Activated T-cell treated with anti-CD3 and anti-CD28 coated beads, Interleukin-2, amount 50 U/mL, for 24 hours (primary cell): Measurements from ENCODE around the gene EPHA6.

Experiments
- DNase-seq: peaks from one replicate; pipeline ENCODE4 v3.0.0-alpha.2; 2020
- H3K27ac Mint-ChIP-seq: 2 replicates; pipeline ENCODE4 v1.8.0; 2020; ENCODE audit warnings: mild to moderate bottlenecking, mixed read lengths
- H3K27me3 Mint-ChIP-seq: 2 replicates; pipeline ENCODE4 v1.8.0; 2020; ENCODE audit warnings: mixed read lengths
- H3K36me3 Mint-ChIP-seq: 2 replicates; pipeline ENCODE4 v1.8.0; 2020; ENCODE audit warnings: low read depth, mixed read lengths
- H3K4me1 Mint-ChIP-seq: 2 replicates; pipeline ENCODE4 v1.8.0; 2020; ENCODE audit warnings: low read depth, mixed read lengths
- H3K4me3 Mint-ChIP-seq: 2 replicates; pipeline ENCODE4 v1.8.0; 2020; ENCODE audit warnings: mild to moderate bottlenecking, moderate library complexity, mixed read lengths
- H3K9me3 Mint-ChIP-seq: 2 replicates; pipeline ENCODE4 v1.8.0; 2020; ENCODE audit warnings: mixed read lengths

The EPHA6 gene

GRCh38 chr3:97278506-97278905 is 464.1 kb downstream of the EPHA6 start:
- Mint-ChIP-seq H3K36me3 (no peaks in the 10 kb centered on the region), H3K4me1 (no peaks in the 10 kb centered on the region), H3K4me3 (no peak overlapping the region), H3K9me3 (no peaks in the 10 kb centered on the region), H3K27me3 (no peaks in the 10 kb centered on the region), H3K27ac (no peak overlapping the region)
- DNase-seq, result no peak

GRCh38 chr3:97291901-97292300 is 477.5 kb downstream of the EPHA6 start:
- DNase-seq, result no peak
- Mint-ChIP-seq H3K4me3 (no peak overlapping the region), H3K9me3 (peaks cover 12% of the 10 kb centered on the region), H3K4me1 (no peaks in the 10 kb centered on the region), H3K36me3 (no peaks in the 10 kb centered on the region), H3K27ac (no peak overlapping the region), H3K27me3 (no peaks in the 10 kb centered on the region)

GRCh38 chr3:97293596-97294131 is 479.3 kb downstream of the EPHA6 start:
- H3K4me3 Mint-ChIP-seq, result no peak overlapping the region
- H3K27ac Mint-ChIP-seq, result no peak overlapping the region
- H3K36me3 Mint-ChIP-seq, result no peaks in the 10 kb centered on the region
- DNase-seq, result no peak
- peaks cover 12% of the 10 kb centered on the region for H3K9me3 Mint-ChIP-seq
- no peaks in the 10 kb centered on the region for H3K27me3 Mint-ChIP-seq
- H3K4me1 Mint-ChIP-seq, result no peaks in the 10 kb centered on the region

GRCh38 chr3:97297032-97297431 is 482.6 kb downstream of the EPHA6 start:
- Mint-ChIP-seq H3K9me3 (peaks cover 9% of the 10 kb centered on the region), H3K27me3 (no peaks in the 10 kb centered on the region), H3K4me1 (no peaks in the 10 kb centered on the region), H3K4me3 (no peak overlapping the region), H3K27ac (no peak overlapping the region), H3K36me3 (no peaks in the 10 kb centered on the region)
- DNase-seq, result no peak

GRCh38 chr3:97301114-97301513 is 486.7 kb downstream of the EPHA6 start:
- no peaks in the 10 kb centered on the region for H3K27me3 Mint-ChIP-seq
- H3K27ac Mint-ChIP-seq, result no peak overlapping the region
- H3K9me3 Mint-ChIP-seq, result peaks cover 10% of the 10 kb centered on the region
- no peak for DNase-seq
- H3K4me3 Mint-ChIP-seq, result no peak overlapping the region
- H3K36me3 Mint-ChIP-seq, result no peaks in the 10 kb centered on the region
- H3K4me1 Mint-ChIP-seq, result no peaks in the 10 kb centered on the region

- Mint-ChIP-seq H3K9me3 (peaks cover 10% of the 10 kb centered on the region), H3K36me3 (no peaks in the 10 kb centered on the region), H3K4me3 (no peak overlapping the region), H3K27ac (no peak overlapping the region), H3K4me1 (no peaks in the 10 kb centered on the region), H3K27me3 (no peaks in the 10 kb centered on the region)
- no peak for DNase-seq
Observed at GRCh38 chr3:97306226-97306625, 491.8 kb downstream of the EPHA6 start.

GRCh38 chr3:97338375-97338774 is 524.0 kb downstream of the EPHA6 start:
- no peak overlapping the region for H3K27ac Mint-ChIP-seq
- DNase-seq, result no peak
- no peaks in the 10 kb centered on the region for H3K4me1 Mint-ChIP-seq
- no peaks in the 10 kb centered on the region for H3K27me3 Mint-ChIP-seq
- no peaks in the 10 kb centered on the region for H3K9me3 Mint-ChIP-seq
- no peaks in the 10 kb centered on the region for H3K36me3 Mint-ChIP-seq
- H3K4me3 Mint-ChIP-seq, result no peak overlapping the region

- H3K4me3 Mint-ChIP-seq, result no peak overlapping the region
- H3K27ac Mint-ChIP-seq, result no peak overlapping the region
- no peaks in the 10 kb centered on the region for H3K9me3 Mint-ChIP-seq
- no peak for DNase-seq
- no peaks in the 10 kb centered on the region for H3K36me3 Mint-ChIP-seq
- H3K27me3 Mint-ChIP-seq, result no peaks in the 10 kb centered on the region
- H3K4me1 Mint-ChIP-seq, result no peaks in the 10 kb centered on the region
Observed at GRCh38 chr3:97340940-97341339, 526.5 kb downstream of the EPHA6 start.

- Mint-ChIP-seq H3K4me1 (no peaks in the 10 kb centered on the region), H3K27ac (no peak overlapping the region)
Observed at GRCh38 chr3:97347780-97348179, 533.4 kb downstream of the EPHA6 start.

GRCh38 chr3:97350971-97351370 is 536.6 kb downstream of the EPHA6 start:
- Mint-ChIP-seq H3K36me3 (no peaks in the 10 kb centered on the region), H3K4me1 (no peaks in the 10 kb centered on the region), H3K27me3 (no peaks in the 10 kb centered on the region), H3K27ac (no peak overlapping the region), H3K4me3 (no peak overlapping the region), H3K9me3 (peaks cover 6% of the 10 kb centered on the region)
- no peak for DNase-seq

More at GRCh38 chr3:97347780-97348179, 533.4 kb downstream of the EPHA6 start:
- Mint-ChIP-seq H3K9me3 (no peaks in the 10 kb centered on the region), H3K4me3 (no peak overlapping the region), H3K27me3 (no peaks in the 10 kb centered on the region), H3K36me3 (no peaks in the 10 kb centered on the region)
- no peak for DNase-seq

GRCh38 chr3:97353176-97353575 is 538.8 kb downstream of the EPHA6 start:
- Mint-ChIP-seq H3K9me3 (peaks cover 6% of the 10 kb centered on the region), H3K27me3 (no peaks in the 10 kb centered on the region), H3K4me1 (no peaks in the 10 kb centered on the region), H3K4me3 (no peak overlapping the region), H3K27ac (no peak overlapping the region), H3K36me3 (no peaks in the 10 kb centered on the region)
- no peak for DNase-seq

- DNase-seq, result no peak
- Mint-ChIP-seq H3K4me3 (no peak overlapping the region), H3K27ac (no peak overlapping the region), H3K36me3 (no peaks in the 10 kb centered on the region), H3K27me3 (no peaks in the 10 kb centered on the region), H3K9me3 (no peaks in the 10 kb centered on the region), H3K4me1 (no peaks in the 10 kb centered on the region)
Observed at GRCh38 chr3:97359977-97360376, 545.6 kb downstream of the EPHA6 start.

- H3K4me1 Mint-ChIP-seq, result no peaks in the 10 kb centered on the region
- H3K36me3 Mint-ChIP-seq, result no peaks in the 10 kb centered on the region
- H3K4me3 Mint-ChIP-seq, result no peak overlapping the region
- no peaks in the 10 kb centered on the region for H3K9me3 Mint-ChIP-seq
- no peak overlapping the region for H3K27ac Mint-ChIP-seq
- no peaks in the 10 kb centered on the region for H3K27me3 Mint-ChIP-seq
- no peak for DNase-seq
Observed at GRCh38 chr3:97360804-97361203, 546.4 kb downstream of the EPHA6 start.

GRCh38 chr3:97384583-97384982 is 570.2 kb downstream of the EPHA6 start:
- no peaks in the 10 kb centered on the region for H3K4me1 Mint-ChIP-seq
- DNase-seq, result no peak
- peaks cover 16% of the 10 kb centered on the region for H3K9me3 Mint-ChIP-seq
- H3K27me3 Mint-ChIP-seq, result no peaks in the 10 kb centered on the region
- H3K4me3 Mint-ChIP-seq, result no peak overlapping the region
- H3K27ac Mint-ChIP-seq, result no peak overlapping the region
- no peaks in the 10 kb centered on the region for H3K36me3 Mint-ChIP-seq

GRCh38 chr3:97388774-97389173 is 574.4 kb downstream of the EPHA6 start:
- no peaks in the 10 kb centered on the region for H3K4me1 Mint-ChIP-seq
- peaks cover 16% of the 10 kb centered on the region for H3K9me3 Mint-ChIP-seq
- H3K36me3 Mint-ChIP-seq, result no peaks in the 10 kb centered on the region
- H3K4me3 Mint-ChIP-seq, result no peak overlapping the region
- H3K27ac Mint-ChIP-seq, result no peak overlapping the region
- no peak for DNase-seq
- H3K27me3 Mint-ChIP-seq, result no peaks in the 10 kb centered on the region

GRCh38 chr3:97389936-97390335 is 575.5 kb downstream of the EPHA6 start:
- no peaks in the 10 kb centered on the region for H3K36me3 Mint-ChIP-seq
- no peak overlapping the region for H3K27ac Mint-ChIP-seq
- no peak overlapping the region for H3K4me3 Mint-ChIP-seq
- no peak for DNase-seq
- no peaks in the 10 kb centered on the region for H3K4me1 Mint-ChIP-seq
- peaks cover 16% of the 10 kb centered on the region for H3K9me3 Mint-ChIP-seq
- H3K27me3 Mint-ChIP-seq, result no peaks in the 10 kb centered on the region
